Activated T-cell treated with anti-CD3 and anti-CD28 coated beads, Interleukin-2, amount 50 U/mL, for 72 hours (primary cell): Measurements from ENCODE around the gene HMGN2. TPM values are rescaled to one million over a fixed set of nuclear protein-coding genes. Genes with fewer than 3 reads are reported as not detected.

ENCODE experiments used
- ATAC-seq, 2 donors: fragments of 150-1000 bp; cut with Tn5 transposase; replicated peaks in 1 of 2; 2 replicates each; pipeline ENCODE4 v1.10.0; 2021; ENCODE audit warnings: moderate library complexity in 2 of 2, mild to moderate bottlenecking in 1 of 2
- DNase-seq, 2 donors: peaks; one replicate each; pipeline ENCODE4 v3.0.0; 2021 to 2022; ENCODE audit warnings: mixed read lengths in 1 of 2
- H3K27ac Mint-ChIP-seq: one replicate; pipeline ENCODE4 v1.8.0; 2022; ENCODE audit warnings: mild to moderate bottlenecking, moderate library complexity, mixed read lengths
- H3K27me3 Mint-ChIP-seq: one replicate; pipeline ENCODE4 v1.8.0; 2022; ENCODE audit warnings: low read depth, mixed read lengths
- H3K36me3 Mint-ChIP-seq, 2 donors: one replicate each; pipeline ENCODE4 v1.8.0; 2022; ENCODE audit warnings: mixed read lengths in 2 of 2, mild to moderate bottlenecking in 1 of 2; ENCODE audit not compliant: insufficient read depth in 2 of 2
- H3K4me1 Mint-ChIP-seq: one replicate; pipeline ENCODE4 v1.8.0; 2022; ENCODE audit warnings: low read depth, mixed read lengths
- H3K4me3 Mint-ChIP-seq, 2 donors: one replicate each; pipeline ENCODE4 v1.8.0; 2022; ENCODE audit warnings: mild to moderate bottlenecking in 2 of 2, mixed read lengths in 2 of 2, moderate library complexity in 2 of 2
- H3K9me3 Mint-ChIP-seq, 2 donors: one replicate each; pipeline ENCODE4 v1.8.0; 2022; ENCODE audit warnings: mixed read lengths in 2 of 2
- total RNA-seq, 2 donors: library from RNA; stranded (reverse); gene quantifications; one replicate each; pipeline ENCODE4 v1.2.3, GENCODE V29; 2022

HMGN2 gene
- 100 to 1,000 TPM; 434 to 439 TPM for total RNA-seq

GRCh38 chr1:26472320-26472900, at the start of gene HMGN2:
HMGN2 (plus strand) TSS chr1:26472440; CDS start chr1:26472613, 173 bp downstream.
- peak within 1 kb of the TSS; percentile 94 to 98 for H3K4me3 Mint-ChIP-seq
- DNase-seq (peak; percentile 88 to 90), ATAC-seq (peak; percentile 76 to 80)
- no peaks in the 10 kb centered on the region for H3K9me3 Mint-ChIP-seq
- peaks cover 46% of the 10 kb centered on the region for H3K4me1 Mint-ChIP-seq
- no peaks in the 10 kb centered on the region for H3K27me3 Mint-ChIP-seq
- peaks cover 13 to 28% of the 10 kb centered on the region in 2 donors for H3K36me3 Mint-ChIP-seq
- H3K27ac Mint-ChIP-seq: peak within 1 kb of the TSS; percentile 95

DNA sequence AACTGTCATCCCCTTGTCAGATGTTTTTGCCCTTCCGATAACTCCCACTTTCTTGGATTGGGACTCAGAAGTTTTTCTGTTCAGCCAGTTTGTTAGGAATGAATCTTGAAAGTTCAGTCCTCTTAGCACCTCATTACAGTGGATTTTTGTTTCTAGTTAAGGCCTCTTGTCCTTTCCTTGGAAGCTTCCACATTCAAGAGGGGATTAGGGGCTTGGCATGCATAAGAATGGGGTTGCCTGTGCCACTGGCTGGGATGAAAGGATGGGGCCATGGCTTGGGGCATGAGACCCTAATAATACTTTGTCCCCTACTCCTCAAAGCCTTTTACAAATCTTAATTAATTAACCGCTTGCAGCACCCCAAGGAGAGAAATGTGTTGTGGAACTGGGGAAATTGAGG, 42.5 kb upstream of the HMGN2 start:
- no peak overlapping the region for H3K27ac Mint-ChIP-seq

GRCh38 chr1:26431979-26432695, 40.1 kb upstream of the HMGN2 start, which contains the start of gene DHDDS:
DHDDS (plus strand) TSS chr1:26432321; CDS start chr1:26432946, 625 bp downstream.
- H3K9me3 Mint-ChIP-seq: no peaks in the 10 kb centered on the region
- H3K4me1 Mint-ChIP-seq: peaks cover 20% of the 10 kb centered on the region
- ATAC-seq (peak; percentile 98 to 99), DNase-seq (peak; percentile 98 to 99)
- H3K27me3 Mint-ChIP-seq: peaks cover 5% of the 10 kb centered on the region
- peak within 1 kb of the TSS; percentile 78 for H3K27ac Mint-ChIP-seq
- peaks cover 4 to 9% of the 10 kb centered on the region in 2 donors for H3K36me3 Mint-ChIP-seq
- H3K4me3 Mint-ChIP-seq: peak within 1 kb of the TSS; percentile 92 to 95

More for the DNA sequence above, 42.5 kb upstream of the HMGN2 start:
- H3K27me3 Mint-ChIP-seq: peaks cover 5% of the 10 kb centered on the region
- DNase-seq (no peak), ATAC-seq (no peak)
- H3K4me3 Mint-ChIP-seq: peak overlapping the region in 1 of 2 donors; percentile 29
- no peaks in the 10 kb centered on the region for H3K9me3 Mint-ChIP-seq
- H3K4me1 Mint-ChIP-seq: peaks cover 20% of the 10 kb centered on the region
- H3K36me3 Mint-ChIP-seq: peaks cover 4% of the 10 kb centered on the region in 2 donors

DNA sequence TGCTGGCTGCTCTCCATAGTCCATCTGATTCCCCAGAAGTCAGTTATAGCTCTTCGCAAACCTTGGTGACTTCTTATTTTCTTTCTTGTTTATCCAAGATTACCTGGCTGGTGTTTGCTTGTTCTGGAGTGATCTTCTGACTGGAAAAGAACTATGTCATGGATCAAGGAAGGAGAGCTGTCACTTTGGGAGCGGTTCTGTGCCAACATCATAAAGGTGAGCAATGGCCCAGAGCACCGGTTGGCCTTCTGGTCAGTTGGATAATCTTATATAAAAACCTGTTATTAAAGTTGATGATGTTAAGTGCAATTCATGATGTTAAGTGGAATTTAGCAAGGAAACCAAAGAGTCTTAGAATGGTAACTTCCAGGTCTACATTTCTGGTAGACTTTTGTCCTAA, 39.4 kb upstream of the HMGN2 start:
- peaks cover 20% of the 10 kb centered on the region for H3K4me1 Mint-ChIP-seq
- no peak for DNase-seq
- H3K27me3 Mint-ChIP-seq: peaks cover 5% of the 10 kb centered on the region
- no peaks in the 10 kb centered on the region for H3K9me3 Mint-ChIP-seq
- peaks cover 4 to 9% of the 10 kb centered on the region in 2 donors for H3K36me3 Mint-ChIP-seq
- peak overlapping the region; percentile 92 to 95 for H3K4me3 Mint-ChIP-seq
- peak overlapping the region; percentile 20 for H3K27ac Mint-ChIP-seq
- no peak for ATAC-seq

GRCh38 chr1:26434161-26434752, 38.0 kb upstream of the HMGN2 start:
- peak overlapping the region in 1 of 2 donors; percentile 13 for H3K4me3 Mint-ChIP-seq
- ATAC-seq (no peak), DNase-seq (no peak)
- H3K4me1 Mint-ChIP-seq: peaks cover 20% of the 10 kb centered on the region
- peaks cover 4 to 17% of the 10 kb centered on the region in 2 donors for H3K36me3 Mint-ChIP-seq
- H3K27ac Mint-ChIP-seq: peak overlapping the region; percentile 21
- peaks cover 5% of the 10 kb centered on the region for H3K27me3 Mint-ChIP-seq
- H3K9me3 Mint-ChIP-seq: no peaks in the 10 kb centered on the region

- Mint-ChIP-seq H3K27me3 (no peaks in the 10 kb centered on the region), H3K27ac (no peak overlapping the region), H3K4me3 (no peak overlapping the region), H3K9me3 (no peaks in the 10 kb centered on the region), H3K36me3 (peaks cover 2 to 33% of the 10 kb centered on the region in 2 donors), H3K4me1 (peaks cover 13% of the 10 kb centered on the region)
- DNase-seq (no peak), ATAC-seq (no peak)
Measured at GRCh38 chr1:26438041-26438440, 34.2 kb upstream of the HMGN2 start.

DNA sequence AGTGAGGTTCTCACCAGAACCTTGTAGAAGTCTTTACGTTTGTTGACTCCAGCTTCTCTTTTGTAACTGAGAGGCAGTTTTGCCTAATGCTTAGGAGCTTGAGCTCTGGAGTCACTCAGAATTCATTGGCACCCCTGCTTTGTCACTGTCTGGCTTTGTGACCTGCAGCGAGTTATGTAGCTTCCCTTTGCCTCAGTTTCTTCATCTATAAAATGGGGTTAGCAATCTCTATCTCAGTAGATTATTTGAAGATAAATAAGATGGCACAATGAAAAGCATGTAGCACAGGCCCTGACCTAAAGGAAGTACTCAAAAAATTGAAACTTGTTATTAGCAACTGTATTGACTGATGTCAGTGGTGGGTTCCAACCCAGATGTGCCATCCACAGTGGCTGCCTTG, 32.0 kb upstream of the HMGN2 start:
- Mint-ChIP-seq H3K4me3 (no peak overlapping the region), H3K27ac (no peak overlapping the region), H3K36me3 (peaks cover 7 to 41% of the 10 kb centered on the region in 2 donors), H3K27me3 (no peaks in the 10 kb centered on the region), H3K4me1 (no peaks in the 10 kb centered on the region), H3K9me3 (no peaks in the 10 kb centered on the region)
- DNase-seq: no peak
- ATAC-seq: no peak

GRCh38 chr1:26449868-26450267, 22.4 kb upstream of the HMGN2 start:
- no peaks in the 10 kb centered on the region for H3K27me3 Mint-ChIP-seq
- H3K4me1 Mint-ChIP-seq: no peaks in the 10 kb centered on the region
- H3K27ac Mint-ChIP-seq: no peak overlapping the region
- no peaks in the 10 kb centered on the region for H3K9me3 Mint-ChIP-seq
- H3K36me3 Mint-ChIP-seq: peaks cover 2 to 15% of the 10 kb centered on the region in 2 donors
- H3K4me3 Mint-ChIP-seq: no peak overlapping the region
- DNase-seq: no peak
- ATAC-seq: no peak

DNA sequence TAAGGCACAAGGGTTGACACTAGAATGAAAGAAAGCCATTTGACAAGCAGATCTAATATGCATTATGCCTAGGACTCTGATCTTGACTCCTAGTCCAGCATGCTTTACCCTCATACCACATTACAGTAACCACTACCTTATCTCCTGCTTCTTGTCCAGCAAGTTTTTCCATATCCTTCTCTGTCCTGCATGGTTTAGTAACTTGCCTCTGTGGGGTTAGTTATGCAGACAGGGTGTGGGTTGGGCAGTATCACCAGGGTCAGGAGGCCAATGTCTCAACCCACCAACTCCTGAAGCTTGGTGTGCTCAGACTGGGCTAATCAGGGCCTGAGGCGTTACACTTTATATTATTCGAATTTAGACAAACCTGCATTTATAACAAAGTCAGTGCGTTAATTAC, 21.3 kb upstream of the HMGN2 start:
- Mint-ChIP-seq H3K27ac (no peak overlapping the region), H3K36me3 (peaks cover 2 to 12% of the 10 kb centered on the region in 2 donors), H3K9me3 (no peaks in the 10 kb centered on the region), H3K4me3 (no peak overlapping the region), H3K27me3 (no peaks in the 10 kb centered on the region), H3K4me1 (peaks cover 8% of the 10 kb centered on the region)
- DNase-seq (no peak), ATAC-seq (no peak)

- peaks cover 8% of the 10 kb centered on the region for H3K4me1 Mint-ChIP-seq
- H3K27ac Mint-ChIP-seq: no peak overlapping the region
- DNase-seq (no peak), ATAC-seq (no peak)
- H3K36me3 Mint-ChIP-seq: peaks cover 2 to 12% of the 10 kb centered on the region in 2 donors
- H3K4me3 Mint-ChIP-seq: no peak overlapping the region
- H3K27me3 Mint-ChIP-seq: no peaks in the 10 kb centered on the region
- no peaks in the 10 kb centered on the region for H3K9me3 Mint-ChIP-seq
Measured at GRCh38 chr1:26452459-26453183, 19.6 kb upstream of the HMGN2 start.

DNA sequence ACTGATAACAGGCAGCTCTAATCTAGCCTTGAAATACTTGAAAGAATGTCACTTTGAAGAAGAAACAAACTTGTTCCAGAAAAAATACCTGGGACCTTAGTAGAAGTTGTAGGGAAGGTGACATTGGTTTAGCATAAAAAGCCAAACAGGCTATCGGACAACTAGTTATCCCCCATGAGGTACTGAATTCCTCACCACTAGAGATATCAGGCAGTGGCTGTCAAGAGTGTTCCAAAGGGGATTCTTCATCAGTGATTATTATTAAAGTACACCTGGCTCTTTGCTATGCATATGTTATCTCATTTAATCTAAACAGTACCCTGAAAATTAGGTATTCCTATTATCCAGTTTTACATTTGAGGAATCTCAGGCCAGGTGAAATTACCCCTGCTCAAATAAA, 13.1 kb upstream of the HMGN2 start:
- Mint-ChIP-seq H3K9me3 (no peaks in the 10 kb centered on the region), H3K4me3 (no peak overlapping the region), H3K36me3 (peaks cover 3 to 23% of the 10 kb centered on the region in 2 donors), H3K4me1 (peaks cover 8% of the 10 kb centered on the region), H3K27ac (no peak overlapping the region), H3K27me3 (no peaks in the 10 kb centered on the region)
- no peak for DNase-seq
- no peak for ATAC-seq

DNA sequence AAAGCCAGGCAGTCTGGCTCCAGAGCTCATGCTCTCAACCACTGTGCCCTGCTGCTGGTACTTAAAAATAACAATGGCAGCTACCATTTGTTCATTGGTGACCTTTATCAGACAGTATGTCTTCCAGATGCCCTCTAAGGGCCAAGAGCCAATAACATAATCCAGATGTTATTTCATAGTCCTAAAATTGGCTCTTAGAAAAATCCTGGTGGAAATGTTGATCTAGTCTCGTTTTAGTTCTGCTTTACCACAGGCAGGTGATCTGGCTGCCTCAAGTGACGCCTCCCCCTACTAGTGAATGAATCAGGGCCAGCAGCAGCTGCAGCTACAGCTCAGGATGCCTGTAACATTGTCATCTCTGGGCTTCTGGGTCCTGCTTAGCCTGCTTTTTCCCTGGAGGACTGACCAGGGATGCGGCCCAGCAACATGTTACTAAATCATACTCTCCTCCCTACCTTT, 12.6 kb upstream of the HMGN2 start:
- ATAC-seq: no peak

GRCh38 chr1:26468911-26469310, 3.3 kb upstream of the HMGN2 start:
- ATAC-seq: no peak
- H3K27ac Mint-ChIP-seq: no peak overlapping the region
- H3K4me3 Mint-ChIP-seq: no peak overlapping the region
- DNase-seq: no peak
- H3K27me3 Mint-ChIP-seq: no peaks in the 10 kb centered on the region
- H3K9me3 Mint-ChIP-seq: no peaks in the 10 kb centered on the region
- H3K36me3 Mint-ChIP-seq: peaks cover 5 to 21% of the 10 kb centered on the region in 2 donors
- peaks cover 23% of the 10 kb centered on the region for H3K4me1 Mint-ChIP-seq

More for the DNA sequence above, 12.6 kb upstream of the HMGN2 start:
- Mint-ChIP-seq H3K27ac (no peak overlapping the region), H3K4me1 (peaks cover 8% of the 10 kb centered on the region), H3K36me3 (peaks cover 3 to 23% of the 10 kb centered on the region in 2 donors), H3K9me3 (no peaks in the 10 kb centered on the region), H3K27me3 (no peaks in the 10 kb centered on the region), H3K4me3 (no peak overlapping the region)
- no peak for DNase-seq
